Neuronal stem cell (in vitro differentiated cells): ENCODE measurements around the gene C1orf21.

Experiments
- DNase-seq: peaks from one replicate; pipeline ENCODE4 v3.0.0-alpha.2; 2013; ENCODE audit warnings: low spot score
- H2AFZ ChIP-seq: one replicate; pipeline ENCODE4 v1.6.1; 2013; ENCODE audit warnings: mild to moderate bottlenecking, low read length, inconsistent platforms
- H2AK5ac ChIP-seq: 2 replicates; pipeline ENCODE4 v1.6.1; 2013; ENCODE audit warnings: low read depth, mild to moderate bottlenecking, inconsistent platforms, low read length, moderate library complexity, mixed read lengths
- H2BK120ac ChIP-seq: 2 replicates; pipeline ENCODE4 v1.6.1; 2013; ENCODE audit warnings: low read depth, mild to moderate bottlenecking, inconsistent platforms, low read length, moderate library complexity, mixed read lengths
- H2BK12ac ChIP-seq: one replicate; pipeline ENCODE4 v1.6.1; 2013; ENCODE audit warnings: low read length, inconsistent platforms
- H2BK15ac ChIP-seq: 2 replicates; pipeline ENCODE4 v1.6.1; 2013; ENCODE audit warnings: mild to moderate bottlenecking, low read length, inconsistent platforms, mixed read lengths
- H2BK5ac ChIP-seq: one replicate; pipeline ENCODE4 v1.6.1; 2013; ENCODE audit warnings: inconsistent platforms, mild to moderate bottlenecking, low read length, moderate library complexity
- H3K14ac ChIP-seq: one replicate; pipeline ENCODE4 v1.6.1; 2013; ENCODE audit warnings: low read length, inconsistent platforms
- H3K18ac ChIP-seq: 2 replicates; pipeline ENCODE4 v1.6.1; 2013; ENCODE audit warnings: low read length, inconsistent platforms
- H3K23ac ChIP-seq: 2 replicates; pipeline ENCODE4 v1.6.1; 2013; ENCODE audit warnings: low read depth, mild to moderate bottlenecking, mixed read lengths, low read length, inconsistent platforms; ENCODE audit not compliant: poor library complexity
- H3K27ac ChIP-seq: replicated peaks from 3 replicates; pipeline ENCODE4 v1.5.1; 2013; ENCODE audit warnings: low read length, inconsistent platforms
- H3K27me3 ChIP-seq, 3 experiments: 2 replicates each; pipeline ENCODE4 v1.6.1; 2013; ENCODE audit warnings: low read length in 3 of 3, mild to moderate bottlenecking in 2 of 3, inconsistent platforms in 1 of 3, low read depth in 1 of 3, mixed read lengths in 1 of 3, moderate library complexity in 1 of 3; ENCODE audit not compliant: control insufficient read depth in 3 of 3, insufficient read depth in 3 of 3
- H3K36me3 ChIP-seq, 2 donors: replicated peaks in 1 of 2; 2 replicates each; pipeline ENCODE4 v1.6.1; 2013; ENCODE audit warnings: low read length in 2 of 2; ENCODE audit not compliant: control insufficient read depth in 2 of 2, insufficient read depth in 2 of 2
- H3K4ac ChIP-seq: 2 replicates; pipeline ENCODE4 v1.6.1; 2013; ENCODE audit warnings: inconsistent platforms, mild to moderate bottlenecking, low read length, moderate library complexity
- H3K4me1 ChIP-seq, 2 donors: 1 replicate in 1 of 2; 2 replicates in 1 of 2; pipeline ENCODE4 v1.6.1; 2013; ENCODE audit warnings: low read length in 2 of 2, low read depth in 1 of 2; ENCODE audit not compliant: control insufficient read depth in 2 of 2, insufficient read depth in 1 of 2
- H3K4me2 ChIP-seq: one replicate; pipeline ENCODE4 v1.6.1; 2013; ENCODE audit warnings: mild to moderate bottlenecking, low read length, inconsistent platforms; ENCODE audit not compliant: insufficient read depth, poor library complexity, severe bottlenecking
- H3K4me3 ChIP-seq, 2 donors: 2 replicates each; pipeline ENCODE4 v1.5.1; 2013; ENCODE audit warnings: low read length in 2 of 2, mild to moderate bottlenecking in 2 of 2, inconsistent platforms in 1 of 2, moderate library complexity in 1 of 2
- H3K79me1 ChIP-seq: one replicate; pipeline ENCODE4 v1.6.1; 2013; ENCODE audit warnings: low read depth, mild to moderate bottlenecking, inconsistent platforms, low read length, moderate library complexity
- H3K9ac ChIP-seq: one replicate; pipeline ENCODE4 v1.6.1; 2013; ENCODE audit warnings: mild to moderate bottlenecking, low read depth, low read length, inconsistent platforms; ENCODE audit not compliant: poor library complexity
- H3K9me3 ChIP-seq, 2 donors: replicated peaks in 1 of 2; 2 replicates each; pipeline versions ENCODE3 to v1.6.1; 2013; ENCODE audit warnings: low read length in 2 of 2, mild to moderate bottlenecking in 2 of 2, inconsistent platforms in 1 of 2, low read depth in 1 of 2, mixed read lengths in 1 of 2, moderate library complexity in 1 of 2; ENCODE audit not compliant: control insufficient read depth in 2 of 2, insufficient read depth in 1 of 2
- H4K8ac ChIP-seq: one replicate; pipeline ENCODE4 v1.6.1; 2013; ENCODE audit warnings: low read depth, mild to moderate bottlenecking, inconsistent platforms, low read length, moderate library complexity
- H4K91ac ChIP-seq: one replicate; pipeline ENCODE4 v1.6.1; 2013; ENCODE audit warnings: low read length, low read depth, mild to moderate bottlenecking, inconsistent platforms; ENCODE audit not compliant: poor library complexity
- WGBS, 2 donors: extraction: QIAGEN DNeasy Blood & Tissue Kit; methylation state at CpG; one replicate each; pipeline ENCODE4 v1.1.7; 2013; ENCODE audit warnings: missing lambda C conversion rate in 2 of 2, mixed read lengths in 1 of 2; ENCODE audit not compliant: insufficient read length in 2 of 2, insufficient replicate concordance in 1 of 2; ENCODE audit errors: extremely low coverage in 2 of 2; 5-methylcytosine and 5-hydroxymethylcytosine counted together

C1orf21 gene

GRCh38 chr1:184640505-184640904, 253.7 kb downstream of the C1orf21 start:
- no peak overlapping the region for H2BK5ac ChIP-seq
- no peak overlapping the region for H2BK15ac ChIP-seq
- H2BK120ac ChIP-seq = no peak overlapping the region
- H3K9me3 ChIP-seq = peaks cover 4 to 5% of the 10 kb centered on the region in 2 donors
- H3K4me1 ChIP-seq = peaks cover 3 to 9% of the 10 kb centered on the region in 2 donors
- no peaks in the 10 kb centered on the region for H3K27me3 ChIP-seq
- no peak overlapping the region for H3K14ac ChIP-seq
- H3K4me2 ChIP-seq = no peak overlapping the region
- H4K8ac ChIP-seq = no peak overlapping the region
- no peak overlapping the region for H3K9ac ChIP-seq
- WGBS, 2 donors = no CpG with 5 or more reads among the region's 3 CpGs
- no peak overlapping the region for H3K4me3 ChIP-seq
- no peak for DNase-seq
- H3K79me1 ChIP-seq = no peaks in the 10 kb centered on the region
- H3K27ac ChIP-seq = no peak overlapping the region
- no peak overlapping the region for H3K4ac ChIP-seq
- no peak overlapping the region for H3K23ac ChIP-seq
- no peak overlapping the region for H2AFZ ChIP-seq
- H3K18ac ChIP-seq = peak overlapping the region; percentile 40
- no peak overlapping the region for H2BK12ac ChIP-seq
- H3K36me3 ChIP-seq = no peaks in the 10 kb centered on the region
- H2AK5ac ChIP-seq = no peak overlapping the region
- H4K91ac ChIP-seq = no peak overlapping the region

GRCh38 chr1:184641894-184642293, 255.1 kb downstream of the C1orf21 start:
- Histone ChIP-seq H4K91ac (no peak overlapping the region), H3K27ac (no peak overlapping the region), H2BK15ac (no peak overlapping the region), H3K4me1 (peaks cover 0 to 1% of the 10 kb centered on the region in 2 donors), H3K79me1 (no peaks in the 10 kb centered on the region), H2BK5ac (no peak overlapping the region), H3K14ac (no peak overlapping the region), H3K27me3 (no peaks in the 10 kb centered on the region), H4K8ac (no peak overlapping the region), H3K36me3 (no peaks in the 10 kb centered on the region), H3K4me2 (no peak overlapping the region), H3K23ac (no peak overlapping the region), H3K4ac (no peak overlapping the region), H3K18ac (no peak overlapping the region), H2BK12ac (no peak overlapping the region), H3K9ac (no peak overlapping the region), H2BK120ac (no peak overlapping the region), H2AK5ac (no peak overlapping the region), H3K4me3 (no peak overlapping the region), H3K9me3 (peaks cover 4 to 5% of the 10 kb centered on the region in 2 donors), H2AFZ (no peak overlapping the region)
- no peak for DNase-seq
- WGBS, 2 donors = no CpG with 5 or more reads among the region's 2 CpGs

- H4K8ac ChIP-seq = no peak overlapping the region
- H3K79me1 ChIP-seq = no peaks in the 10 kb centered on the region
- peaks cover 0 to 1% of the 10 kb centered on the region in 2 donors for H3K4me1 ChIP-seq
- no CpG with 5 or more reads among the region's 1 CpG for WGBS, 2 donors
- no peak overlapping the region for H3K23ac ChIP-seq
- no peak overlapping the region for H3K4me3 ChIP-seq
- H2BK5ac ChIP-seq = no peak overlapping the region
- no peak overlapping the region for H2BK120ac ChIP-seq
- no peak overlapping the region for H2AK5ac ChIP-seq
- no peak overlapping the region for H3K4ac ChIP-seq
- no peak overlapping the region for H2BK12ac ChIP-seq
- no peaks in the 10 kb centered on the region for H3K27me3 ChIP-seq
- H2BK15ac ChIP-seq = no peak overlapping the region
- H3K18ac ChIP-seq = no peak overlapping the region
- peaks cover 0 to 2% of the 10 kb centered on the region in 2 donors for H3K9me3 ChIP-seq
- no peak overlapping the region for H2AFZ ChIP-seq
- no peak overlapping the region for H3K14ac ChIP-seq
- H3K27ac ChIP-seq = no peak overlapping the region
- DNase-seq = no peak
- H3K9ac ChIP-seq = no peak overlapping the region
- H4K91ac ChIP-seq = no peak overlapping the region
- no peaks in the 10 kb centered on the region for H3K36me3 ChIP-seq
- no peak overlapping the region for H3K4me2 ChIP-seq
Observed at GRCh38 chr1:184643661-184644060, 256.8 kb downstream of the C1orf21 start.

DNA sequence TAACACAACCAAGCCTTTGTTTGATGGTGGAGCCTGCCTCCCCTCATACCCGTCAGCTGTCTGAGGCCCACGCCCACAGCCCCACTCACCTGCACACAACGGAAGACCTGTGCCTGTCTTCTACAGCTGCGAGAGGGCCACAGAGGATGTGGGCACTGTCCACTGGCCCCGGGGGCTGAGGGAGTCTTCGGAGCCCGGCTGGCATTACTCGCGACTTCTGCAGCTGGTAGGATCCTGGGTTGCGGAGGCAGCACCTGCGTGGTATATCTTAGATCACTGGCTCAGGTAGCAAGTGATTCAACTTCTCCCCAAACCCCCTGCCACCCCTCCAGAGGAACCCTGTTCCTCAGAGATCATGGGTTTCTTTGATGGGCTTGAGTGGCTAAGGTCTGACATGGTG, 257.9 kb downstream of the C1orf21 start:
- no CpG with 5 or more reads among the region's 11 CpGs for WGBS, 2 donors

More for the DNA sequence above, 257.9 kb downstream of the C1orf21 start:
- Histone ChIP-seq H2AK5ac (no peak overlapping the region), H3K4me3 (no peak overlapping the region), H2BK120ac (no peak overlapping the region), H3K36me3 (no peaks in the 10 kb centered on the region), H3K27ac (no peak overlapping the region), H2BK15ac (no peak overlapping the region), H3K14ac (no peak overlapping the region), H2BK5ac (no peak overlapping the region), H3K23ac (no peak overlapping the region), H3K4me2 (no peak overlapping the region), H3K27me3 (no peaks in the 10 kb centered on the region), H4K91ac (no peak overlapping the region), H3K18ac (no peak overlapping the region), H3K79me1 (no peaks in the 10 kb centered on the region), H4K8ac (no peak overlapping the region), H2BK12ac (no peak overlapping the region), H3K4me1 (peaks cover 0 to 1% of the 10 kb centered on the region in 2 donors), H3K9me3 (no peaks in the 10 kb centered on the region), H2AFZ (no peak overlapping the region), H3K9ac (no peak overlapping the region), H3K4ac (no peak overlapping the region)
- DNase-seq = no peak
